Activated CD4-positive, alpha-beta T cell treated with anti-CD3 and anti-CD28 coated beads, Interleukin-2, amount 10 ng/mL, durations not matched to agents 24 days and 14 days (primary cell): ENCODE data around the gene TCEANC. TPM values are rescaled to one million over a fixed set of nuclear protein-coding genes. Genes with fewer than 3 reads are reported as not detected.
"Not testable (repeated sequence)": the region's sequence is repeated elsewhere in the genome, so short reads cannot be mapped to it uniquely, and the experiment has no call there.

ENCODE experiments used
- DNase-seq: peaks from one replicate; pipeline ENCODE4 v3.0.0; 2022
- H3K27ac Mint-ChIP-seq: one replicate; pipeline ENCODE4 v1.8.0; 2022; ENCODE audit warnings: mild to moderate bottlenecking, mixed read lengths
- H3K27me3 Mint-ChIP-seq: one replicate; pipeline ENCODE4 v1.8.0; 2022; ENCODE audit warnings: mixed read lengths
- H3K36me3 Mint-ChIP-seq: one replicate; pipeline ENCODE4 v1.8.0; 2022; ENCODE audit warnings: low read depth, mild to moderate bottlenecking, mixed read lengths
- H3K4me1 Mint-ChIP-seq: one replicate; pipeline ENCODE4 v1.8.0; 2021; ENCODE audit warnings: mixed read lengths
- H3K4me3 Mint-ChIP-seq: one replicate; pipeline ENCODE4 v1.8.0; 2022; ENCODE audit warnings: mild to moderate bottlenecking, moderate library complexity, mixed read lengths
- H3K9me3 Mint-ChIP-seq: one replicate; pipeline ENCODE4 v1.8.0; 2021; ENCODE audit warnings: mixed read lengths
- intact Hi-C: fragments of 100-400 bp; cut with micrococcal nuclease; formaldehyde crosslinking; loops from one replicate; pipeline ENCODE4 v1.15.1; 2023
- total RNA-seq: library from RNA; stranded (reverse); gene quantifications from 2 replicates; pipeline ENCODE4 v1.2.3, GENCODE V29; 2022

TCEANC gene
- 3.0 and 4.2 TPM in 2 replicates for total RNA-seq

- H3K27ac Mint-ChIP-seq = peak within 1 kb of the TSS; percentile 94
- no peaks in the 10 kb centered on the region for H3K9me3 Mint-ChIP-seq
- peak; percentile 97 for DNase-seq
- intact Hi-C loops = loop anchor here (1.0 to 5.0 kb wide), 6 partner anchors 16 to 706 kb away; no protein-coding TSS in a partner anchor
- no peaks in the 10 kb centered on the region for H3K27me3 Mint-ChIP-seq
- H3K36me3 Mint-ChIP-seq = peaks cover 8% of the 10 kb centered on the region
- H3K4me1 Mint-ChIP-seq = peaks cover 13% of the 10 kb centered on the region
- peak within 1 kb of the TSS; percentile 90 for H3K4me3 Mint-ChIP-seq
These were observed at the start of gene TCEANC for GRCh38 chrX:13652850-13653693. Gene TCEANC (plus strand): TSS chrX:13653141. CDS start chrX:13662509, 9,368 bp downstream.

DNA sequence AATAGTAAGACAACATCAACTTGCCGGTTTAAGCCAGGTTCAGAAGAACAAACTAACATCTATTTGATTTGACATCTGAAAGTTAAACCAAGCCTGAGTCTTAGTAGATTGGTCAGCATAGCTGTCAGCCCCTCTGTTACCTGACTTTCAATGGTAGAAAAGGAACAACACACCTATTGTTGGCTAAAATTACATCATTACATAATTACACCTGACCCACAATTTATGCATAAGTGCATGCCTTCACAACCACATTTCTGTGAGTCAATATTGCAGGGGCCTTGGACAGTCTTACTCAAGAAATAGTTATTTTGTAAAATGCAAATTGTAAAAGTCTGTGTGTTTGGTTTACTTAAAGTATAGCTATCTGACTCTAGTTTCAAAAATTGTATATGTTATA is 47.3 kb upstream of the TCEANC start:
- H3K27me3 Mint-ChIP-seq = no peaks in the 10 kb centered on the region
- DNase-seq = no peak
- H3K36me3 Mint-ChIP-seq = peaks cover 2% of the 10 kb centered on the region
- H3K9me3 Mint-ChIP-seq = no peaks in the 10 kb centered on the region
- H3K27ac Mint-ChIP-seq = no peak overlapping the region
- no peak overlapping the region for H3K4me3 Mint-ChIP-seq
- intact Hi-C loops = no loop called here
- no peaks in the 10 kb centered on the region for H3K4me1 Mint-ChIP-seq

- intact Hi-C loops = no loop called here
- DNase-seq = no peak
- Mint-ChIP-seq H3K27me3 (no peaks in the 10 kb centered on the region), H3K4me3 (no peak overlapping the region), H3K36me3 (peaks cover 2% of the 10 kb centered on the region), H3K9me3 (no peaks in the 10 kb centered on the region), H3K27ac (no peak overlapping the region), H3K4me1 (no peaks in the 10 kb centered on the region)
These were observed 45.5 kb upstream of the TCEANC start for GRCh38 chrX:13607331-13607995.

DNA sequence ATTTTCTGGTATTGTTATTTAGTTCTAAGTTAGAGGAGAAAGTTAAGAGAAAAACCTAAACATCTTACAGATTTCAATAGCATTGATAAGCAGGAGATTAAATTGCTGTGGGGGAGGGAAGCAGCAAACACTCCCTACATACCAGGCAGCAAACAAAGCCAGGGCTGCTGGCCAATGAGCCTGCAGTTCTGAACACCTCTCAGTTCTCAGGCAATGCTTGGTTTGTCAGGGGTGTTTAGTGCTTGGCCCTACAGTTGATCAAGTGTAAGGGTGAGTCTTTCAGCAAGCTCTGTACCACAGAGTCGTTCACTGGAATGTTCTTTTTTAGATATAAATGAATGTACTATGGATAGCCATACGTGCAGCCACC is 45.0 kb upstream of the TCEANC start:
- no peaks in the 10 kb centered on the region for H3K27me3 Mint-ChIP-seq
- no peaks in the 10 kb centered on the region for H3K4me1 Mint-ChIP-seq
- H3K27ac Mint-ChIP-seq = no peak overlapping the region
- H3K36me3 Mint-ChIP-seq = peaks cover 2% of the 10 kb centered on the region
- H3K4me3 Mint-ChIP-seq = no peak overlapping the region
- intact Hi-C loops = no loop called here
- no peaks in the 10 kb centered on the region for H3K9me3 Mint-ChIP-seq
- DNase-seq = no peak

GRCh38 chrX:13614154-13614553 is 38.8 kb upstream of the TCEANC start:
- intact Hi-C loops = no loop called here
- no peak overlapping the region for H3K27ac Mint-ChIP-seq

DNA sequence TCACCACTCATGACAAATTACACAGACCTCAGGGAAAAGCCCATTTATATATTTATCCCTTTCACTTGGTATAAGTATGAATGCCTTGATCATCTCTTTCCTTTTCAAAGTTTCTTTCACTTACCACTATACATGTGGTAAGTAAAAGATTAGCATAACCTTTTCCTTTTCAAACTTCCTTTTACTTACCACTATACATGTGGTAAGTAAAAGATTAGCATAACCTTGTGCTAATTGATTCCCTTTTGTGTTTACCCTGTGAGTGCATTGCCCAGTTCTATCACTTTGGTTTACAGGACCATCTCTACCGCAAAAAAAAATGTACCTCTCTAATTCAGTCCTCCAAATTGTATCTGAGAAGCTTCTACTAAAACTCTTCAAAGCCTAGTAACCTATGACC is 32.7 kb upstream of the TCEANC start:
- no peak overlapping the region for H3K4me3 Mint-ChIP-seq
- DNase-seq = no peak
- intact Hi-C loops = no loop called here
- H3K36me3 Mint-ChIP-seq = no peaks in the 10 kb centered on the region
- peaks cover 5% of the 10 kb centered on the region for H3K4me1 Mint-ChIP-seq
- H3K9me3 Mint-ChIP-seq = no peaks in the 10 kb centered on the region
- H3K27me3 Mint-ChIP-seq = no peaks in the 10 kb centered on the region
- H3K27ac Mint-ChIP-seq = no peak overlapping the region

More at GRCh38 chrX:13614154-13614553, 38.8 kb upstream of the TCEANC start:
- Mint-ChIP-seq H3K9me3 (no peaks in the 10 kb centered on the region), H3K4me3 (no peak overlapping the region), H3K4me1 (peaks cover 2% of the 10 kb centered on the region), H3K27me3 (no peaks in the 10 kb centered on the region), H3K36me3 (peaks cover 2% of the 10 kb centered on the region)
- DNase-seq = no peak

DNA sequence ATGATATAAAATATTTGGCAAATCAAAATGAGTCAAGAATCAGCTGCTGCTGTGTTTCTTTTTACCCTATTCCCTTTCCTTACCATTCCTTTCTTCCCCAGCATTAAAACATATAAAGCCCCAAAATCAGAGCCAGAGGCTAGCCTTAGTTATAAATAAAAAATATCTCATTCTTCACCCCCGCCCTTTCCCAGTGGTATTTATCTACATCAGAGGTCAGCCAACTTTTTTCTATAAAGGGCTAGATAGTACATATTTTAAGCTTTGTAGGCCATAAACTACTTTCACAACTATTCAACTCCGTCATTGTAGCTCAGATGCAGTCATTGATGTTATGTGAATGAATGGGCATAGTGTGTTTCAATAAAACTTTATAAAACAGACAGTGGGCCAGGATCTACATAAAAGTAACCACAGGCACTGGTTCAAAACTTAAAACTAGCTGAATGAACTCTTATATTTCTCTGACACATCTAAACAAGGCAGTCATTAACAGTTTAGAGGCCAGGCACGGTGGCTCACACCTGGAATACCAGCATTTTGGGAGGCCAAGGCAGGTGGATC is 30.5 kb upstream of the TCEANC start:
- no peaks in the 10 kb centered on the region for H3K27me3 Mint-ChIP-seq
- no peak overlapping the region for H3K4me3 Mint-ChIP-seq
- intact Hi-C loops = no loop called here
- DNase-seq = no peak
- H3K27ac Mint-ChIP-seq = no peak overlapping the region
- no peaks in the 10 kb centered on the region for H3K36me3 Mint-ChIP-seq
- H3K4me1 Mint-ChIP-seq = peaks cover 5% of the 10 kb centered on the region
- H3K9me3 Mint-ChIP-seq = no peaks in the 10 kb centered on the region

DNA sequence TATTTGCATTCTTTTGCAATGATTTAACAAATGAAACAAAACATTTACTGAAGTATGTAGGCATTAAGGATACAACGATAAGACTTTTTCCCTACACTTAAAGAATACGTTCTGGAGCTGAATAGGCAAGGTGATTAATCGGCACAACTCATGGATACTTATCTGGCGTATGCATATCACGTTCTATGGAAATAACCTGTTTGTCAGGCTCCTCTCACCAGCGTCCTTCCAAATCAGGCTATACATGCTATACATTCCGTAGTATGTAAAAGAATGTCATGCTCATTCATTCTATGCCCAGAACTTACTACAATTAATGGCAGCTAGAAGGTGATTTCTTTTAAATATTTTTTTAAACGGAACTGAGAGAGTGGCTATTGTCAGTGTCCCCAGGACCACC is 25.6 kb upstream of the TCEANC start:
- intact Hi-C loops = no loop called here
- DNase-seq = no peak

DNA sequence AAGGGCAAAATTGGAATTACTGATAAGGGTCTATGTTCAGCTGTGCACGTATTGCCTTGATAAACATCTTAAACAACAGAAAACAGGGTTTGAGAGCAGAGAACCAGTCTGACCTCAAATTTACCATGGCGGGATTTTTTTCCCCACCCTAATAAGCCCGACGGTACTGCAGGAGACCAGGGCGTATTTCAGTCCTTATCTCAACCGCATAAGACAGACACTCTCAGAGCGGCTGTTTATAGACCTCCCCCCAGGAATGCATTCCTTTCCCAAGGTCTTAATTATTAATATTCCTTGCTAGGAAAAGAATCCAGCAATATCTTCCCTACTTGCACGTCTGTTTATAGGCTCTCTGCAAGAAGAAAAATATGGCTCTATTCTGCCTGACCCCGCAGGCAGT is 15.7 kb upstream of the TCEANC start:
- intact Hi-C loops, H3K27me3 Mint-ChIP-seq, H3K36me3 Mint-ChIP-seq: not testable (repeated sequence)

More for the DNA sequence above, 25.6 kb upstream of the TCEANC start:
- Mint-ChIP-seq H3K27ac (no peak overlapping the region), H3K36me3 (peaks cover 4% of the 10 kb centered on the region), H3K27me3 (no peaks in the 10 kb centered on the region), H3K4me3 (no peak overlapping the region), H3K9me3 (no peaks in the 10 kb centered on the region), H3K4me1 (no peaks in the 10 kb centered on the region)

GRCh38 chrX:13638021-13638420 is 14.9 kb upstream of the TCEANC start:
- Mint-ChIP-seq H3K4me1 (no peaks in the 10 kb centered on the region), H3K4me3 (no peak overlapping the region), H3K27ac (no peak overlapping the region), H3K9me3 (peaks cover 15% of the 10 kb centered on the region), H3K27me3 (no peaks in the 10 kb centered on the region), H3K36me3 (peaks cover 3% of the 10 kb centered on the region)
- intact Hi-C loops = no loop called here
- no peak for DNase-seq

More for the DNA sequence above, 15.7 kb upstream of the TCEANC start:
- not testable (repeated sequence) for DNase-seq, H3K27ac Mint-ChIP-seq, H3K4me3 Mint-ChIP-seq, H3K4me1 Mint-ChIP-seq
- H3K9me3 Mint-ChIP-seq = peaks cover 15% of the 10 kb centered on the region

DNA sequence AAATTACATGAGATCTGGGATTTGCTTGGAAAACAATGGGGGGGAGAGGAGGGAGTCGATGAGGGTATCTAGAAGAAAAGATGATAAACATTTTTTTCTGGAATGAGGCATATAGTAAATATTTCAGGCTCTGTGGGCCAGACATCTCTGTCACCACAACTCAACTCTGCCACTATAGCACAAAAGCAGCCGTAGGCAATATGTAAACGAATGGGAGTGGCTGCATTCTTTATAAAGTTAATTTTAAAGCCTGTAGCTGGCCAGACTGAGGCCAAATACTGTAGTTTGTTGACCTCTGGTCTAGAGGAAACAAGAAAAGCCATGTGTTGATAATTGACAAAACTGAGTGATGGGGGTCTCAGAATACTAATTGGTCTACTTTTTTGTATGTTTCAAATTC is 14.1 kb upstream of the TCEANC start:
- Mint-ChIP-seq H3K27ac (no peak overlapping the region), H3K9me3 (peaks cover 15% of the 10 kb centered on the region), H3K27me3 (no peaks in the 10 kb centered on the region), H3K36me3 (peaks cover 3% of the 10 kb centered on the region), H3K4me3 (no peak overlapping the region), H3K4me1 (no peaks in the 10 kb centered on the region)
- intact Hi-C loops = no loop called here
- no peak for DNase-seq

DNA sequence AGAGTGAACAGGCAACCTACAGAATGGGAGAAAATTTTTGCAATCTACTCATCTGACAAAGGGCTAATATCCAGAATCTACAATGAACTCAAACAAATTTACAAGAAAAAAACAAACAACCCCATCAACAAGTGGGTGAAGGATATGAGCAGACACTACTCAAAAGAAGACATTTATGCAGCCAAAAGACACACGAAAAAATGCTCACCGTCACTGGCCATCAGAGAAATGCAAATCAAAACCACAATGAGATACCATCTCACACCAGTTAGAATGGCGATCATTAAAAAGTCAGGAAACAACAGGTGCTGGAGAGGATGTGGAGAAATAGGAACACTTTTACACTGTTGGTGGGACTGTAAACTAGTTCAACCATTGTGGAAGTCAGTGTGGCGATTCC is 11.3 kb upstream of the TCEANC start:
- DNase-seq, H3K9me3 Mint-ChIP-seq, H3K27me3 Mint-ChIP-seq, H3K4me1 Mint-ChIP-seq, H3K36me3 Mint-ChIP-seq, H3K27ac Mint-ChIP-seq, intact Hi-C loops, H3K4me3 Mint-ChIP-seq: not testable (repeated sequence)

- intact Hi-C loops = no loop called here
- no peaks in the 10 kb centered on the region for H3K36me3 Mint-ChIP-seq
- no peak for DNase-seq
- no peaks in the 10 kb centered on the region for H3K9me3 Mint-ChIP-seq
- no peak overlapping the region for H3K27ac Mint-ChIP-seq
- no peak overlapping the region for H3K4me3 Mint-ChIP-seq
- H3K27me3 Mint-ChIP-seq = no peaks in the 10 kb centered on the region
- H3K4me1 Mint-ChIP-seq = peaks cover 11% of the 10 kb centered on the region
These were observed 7.3 kb upstream of the TCEANC start for GRCh38 chrX:13645464-13646153.

- intact Hi-C loops = no loop called here
- H3K9me3 Mint-ChIP-seq = no peaks in the 10 kb centered on the region
- no peaks in the 10 kb centered on the region for H3K27me3 Mint-ChIP-seq
- peaks cover 11% of the 10 kb centered on the region for H3K4me1 Mint-ChIP-seq
- peak; percentile 79 for DNase-seq
- no peak overlapping the region for H3K4me3 Mint-ChIP-seq
- no peaks in the 10 kb centered on the region for H3K36me3 Mint-ChIP-seq
- no peak overlapping the region for H3K27ac Mint-ChIP-seq
These were observed 6.8 kb upstream of the TCEANC start for GRCh38 chrX:13646154-13646549.
